T-helper 1 cell treated with Interleukin-12 subunit alpha and Interleukin-12 subunit beta and Interleukin-4 antibody, amounts not matched to agents 30 μg/mL and 1 μg/mL, for 36 hours (primary cell): ENCODE data around the gene CD46.

ENCODE experiments used
- H3K27ac Mint-ChIP-seq: one replicate; pipeline ENCODE4 v1.8.0; 2021; ENCODE audit warnings: mild to moderate bottlenecking, mixed read lengths
- H3K27me3 Mint-ChIP-seq: one replicate; pipeline ENCODE4 v1.8.0; 2021; ENCODE audit warnings: low read depth, mixed read lengths
- H3K36me3 Mint-ChIP-seq: one replicate; pipeline ENCODE4 v1.8.0; 2021; ENCODE audit warnings: low read depth, mixed read lengths
- H3K4me1 Mint-ChIP-seq: one replicate; pipeline ENCODE4 v1.8.0; 2021; ENCODE audit warnings: low read depth, mixed read lengths
- H3K4me3 Mint-ChIP-seq: one replicate; pipeline ENCODE4 v1.8.0; 2021; ENCODE audit warnings: mild to moderate bottlenecking, moderate library complexity, mixed read lengths
- H3K9me3 Mint-ChIP-seq: one replicate; pipeline ENCODE4 v1.8.0; 2021; ENCODE audit warnings: mixed read lengths

CD46 gene

GRCh38 chr1:207822124-207822601, 70.3 kb downstream of the CD46 start:
- Mint-ChIP-seq H3K27me3 (peaks cover 4% of the 10 kb centered on the region), H3K4me1 (peaks cover 67% of the 10 kb centered on the region), H3K36me3 (peaks cover 28% of the 10 kb centered on the region), H3K9me3 (no peaks in the 10 kb centered on the region), H3K4me3 (peak overlapping the region; percentile 88), H3K27ac (peak overlapping the region; percentile 12)

DNA sequence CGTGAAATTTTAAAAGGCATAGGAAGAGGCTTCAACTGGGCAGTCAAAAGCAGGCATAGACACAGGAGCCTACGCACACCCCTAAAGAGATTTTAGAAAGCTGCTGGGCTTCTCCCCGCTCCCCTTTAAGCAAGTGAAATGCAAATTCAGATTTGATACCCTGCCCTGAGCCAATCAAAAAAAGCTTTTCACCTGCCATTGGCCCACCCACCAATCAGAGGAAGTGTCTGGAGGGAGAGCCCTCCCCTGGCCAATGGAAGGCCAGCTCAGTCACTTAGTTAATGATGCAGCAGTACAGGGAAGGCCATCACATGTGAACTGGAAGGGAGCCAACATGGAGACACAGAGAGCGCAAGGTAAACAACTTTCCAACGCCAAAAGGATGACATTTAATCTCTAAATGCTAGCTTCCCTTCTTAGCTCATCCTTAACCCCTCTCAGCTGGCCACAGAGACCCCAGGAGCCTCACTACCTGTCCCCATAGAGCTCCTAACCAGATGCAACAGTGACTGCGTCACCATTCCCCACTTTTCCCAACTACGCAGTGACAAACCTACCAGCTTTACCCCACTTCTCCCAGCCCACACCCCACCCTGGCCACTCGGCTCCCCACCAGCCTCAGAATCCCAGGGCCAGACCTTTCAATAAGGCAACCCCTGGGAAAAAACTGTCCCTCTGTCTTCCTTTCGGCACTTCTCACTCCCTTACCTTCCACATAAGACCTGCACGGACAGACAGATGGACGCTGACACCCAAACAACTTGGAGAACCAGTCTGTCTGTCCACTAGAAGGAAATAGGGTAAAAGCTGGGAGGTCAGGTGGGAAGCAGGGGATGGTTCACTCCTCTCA, 71.0 kb downstream of the CD46 start:
- Mint-ChIP-seq H3K27me3 (peaks cover 4% of the 10 kb centered on the region), H3K9me3 (no peaks in the 10 kb centered on the region), H3K4me1 (peaks cover 68% of the 10 kb centered on the region), H3K4me3 (peak overlapping the region; percentile 88), H3K36me3 (peaks cover 22% of the 10 kb centered on the region), H3K27ac (peak overlapping the region; percentile 99)

DNA sequence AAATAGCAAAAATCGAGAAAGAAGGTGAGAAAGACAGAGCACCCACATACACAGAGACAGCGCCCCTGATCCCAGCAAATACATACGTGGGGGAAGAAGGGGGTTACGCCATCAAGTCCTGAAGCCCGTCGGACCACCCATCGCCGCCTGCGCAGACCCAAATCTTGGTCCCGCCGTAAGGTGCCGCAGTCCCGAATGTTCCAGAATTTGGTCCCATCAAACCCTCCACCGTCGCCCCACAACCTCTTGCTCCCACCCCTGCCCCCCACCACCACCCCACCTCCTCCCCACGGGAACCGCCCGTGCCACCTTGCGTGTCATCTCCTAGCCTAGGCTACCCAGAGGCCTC, 71.7 kb downstream of the CD46 start:
- H3K4me3 Mint-ChIP-seq = peak overlapping the region; percentile 88
- no peaks in the 10 kb centered on the region for H3K9me3 Mint-ChIP-seq
- H3K27me3 Mint-ChIP-seq = peaks cover 4% of the 10 kb centered on the region
- H3K27ac Mint-ChIP-seq = peak overlapping the region; percentile 99
- H3K36me3 Mint-ChIP-seq = peaks cover 20% of the 10 kb centered on the region
- H3K4me1 Mint-ChIP-seq = peaks cover 72% of the 10 kb centered on the region

GRCh38 chr1:207823880-207824566, 72.2 kb downstream of the CD46 start:
- Mint-ChIP-seq H3K27ac (peak overlapping the region; percentile 99), H3K4me3 (peak overlapping the region; percentile 88), H3K4me1 (peaks cover 78% of the 10 kb centered on the region), H3K27me3 (peaks cover 4% of the 10 kb centered on the region), H3K36me3 (peaks cover 20% of the 10 kb centered on the region), H3K9me3 (no peaks in the 10 kb centered on the region)

GRCh38 chr1:207824691-207825408, 73.0 kb downstream of the CD46 start:
- Mint-ChIP-seq H3K4me3 (peak overlapping the region; percentile 88), H3K27ac (peak overlapping the region; percentile 99), H3K27me3 (peaks cover 4% of the 10 kb centered on the region), H3K9me3 (no peaks in the 10 kb centered on the region), H3K36me3 (peaks cover 17% of the 10 kb centered on the region), H3K4me1 (peaks cover 77% of the 10 kb centered on the region)

GRCh38 chr1:207825409-207825695, 73.5 kb downstream of the CD46 start:
- H3K4me3 Mint-ChIP-seq = peak overlapping the region; percentile 88
- H3K9me3 Mint-ChIP-seq = no peaks in the 10 kb centered on the region
- peaks cover 80% of the 10 kb centered on the region for H3K4me1 Mint-ChIP-seq
- H3K27me3 Mint-ChIP-seq = peaks cover 4% of the 10 kb centered on the region
- H3K36me3 Mint-ChIP-seq = peaks cover 19% of the 10 kb centered on the region
- peak overlapping the region; percentile 99 for H3K27ac Mint-ChIP-seq

- H3K27ac Mint-ChIP-seq = peak overlapping the region; percentile 99
- peaks cover 80% of the 10 kb centered on the region for H3K4me1 Mint-ChIP-seq
- peaks cover 19% of the 10 kb centered on the region for H3K36me3 Mint-ChIP-seq
- peak overlapping the region; percentile 88 for H3K4me3 Mint-ChIP-seq
- no peaks in the 10 kb centered on the region for H3K9me3 Mint-ChIP-seq
- H3K27me3 Mint-ChIP-seq = peaks cover 4% of the 10 kb centered on the region
Measured at GRCh38 chr1:207825719-207826556, 74.1 kb downstream of the CD46 start.

DNA sequence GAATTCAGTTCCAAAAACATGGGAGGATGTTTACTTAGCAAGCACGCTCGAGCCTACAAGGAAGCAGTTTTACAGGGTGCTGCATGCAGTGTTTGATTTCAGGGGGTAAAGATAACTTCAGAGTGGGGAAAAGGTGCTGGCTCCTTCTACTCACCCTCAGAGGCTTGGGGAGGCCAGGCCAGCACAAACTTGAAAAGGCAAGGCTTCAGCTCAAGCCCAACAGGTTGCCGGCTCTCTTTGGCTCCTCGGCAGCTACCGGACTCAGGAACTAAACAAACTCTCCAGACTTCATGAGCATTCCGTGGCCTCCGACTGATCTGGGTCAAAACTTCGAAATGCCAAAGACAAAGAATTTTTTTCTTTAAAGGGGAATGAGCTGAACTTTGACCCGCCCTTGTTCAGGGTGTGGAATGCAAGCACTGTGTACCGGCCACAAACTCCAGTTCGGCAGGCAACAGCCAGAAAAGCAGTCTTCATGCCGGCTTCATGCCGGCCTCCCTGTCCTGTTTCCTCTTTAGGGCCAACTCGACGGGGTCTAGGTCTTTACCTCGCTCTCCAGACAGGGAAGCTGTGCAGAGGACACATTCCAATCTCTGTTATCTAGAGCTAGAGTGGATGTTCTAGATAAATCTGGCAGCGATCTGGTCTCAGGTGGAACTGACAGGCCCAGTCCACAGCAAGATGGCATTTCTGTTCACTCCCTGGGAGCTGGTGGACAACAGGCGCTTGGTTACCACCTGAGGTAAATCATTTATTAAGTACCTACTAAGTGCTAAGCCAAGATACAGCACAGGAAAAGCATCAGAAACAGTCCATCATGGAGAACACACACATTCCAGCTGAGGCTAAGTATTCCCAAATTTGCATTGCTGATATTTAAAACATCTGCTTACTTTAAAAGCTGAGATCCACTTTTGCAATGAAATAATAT, 75.0 kb downstream of the CD46 start:
- Mint-ChIP-seq H3K27me3 (peaks cover 4% of the 10 kb centered on the region), H3K4me1 (peaks cover 86% of the 10 kb centered on the region), H3K27ac (peak overlapping the region; percentile 99), H3K36me3 (peaks cover 21% of the 10 kb centered on the region), H3K4me3 (peak overlapping the region; percentile 88), H3K9me3 (no peaks in the 10 kb centered on the region)

- Mint-ChIP-seq H3K27ac (peak overlapping the region; percentile 99), H3K36me3 (peaks cover 23% of the 10 kb centered on the region), H3K4me1 (peaks cover 87% of the 10 kb centered on the region), H3K4me3 (no peak overlapping the region), H3K27me3 (peaks cover 4% of the 10 kb centered on the region), H3K9me3 (no peaks in the 10 kb centered on the region)
Measured at GRCh38 chr1:207827488-207827830, 75.6 kb downstream of the CD46 start.

GRCh38 chr1:207828046-207828445, 76.2 kb downstream of the CD46 start:
- Mint-ChIP-seq H3K36me3 (peaks cover 26% of the 10 kb centered on the region), H3K4me3 (peak overlapping the region; percentile 37), H3K27me3 (peaks cover 4% of the 10 kb centered on the region), H3K9me3 (no peaks in the 10 kb centered on the region), H3K27ac (peak overlapping the region; percentile 78), H3K4me1 (peaks cover 85% of the 10 kb centered on the region)

- peak overlapping the region; percentile 37 for H3K4me3 Mint-ChIP-seq
- H3K27me3 Mint-ChIP-seq = peaks cover 4% of the 10 kb centered on the region
- H3K36me3 Mint-ChIP-seq = peaks cover 26% of the 10 kb centered on the region
- H3K4me1 Mint-ChIP-seq = peaks cover 85% of the 10 kb centered on the region
- H3K9me3 Mint-ChIP-seq = no peaks in the 10 kb centered on the region
- peak overlapping the region; percentile 78 for H3K27ac Mint-ChIP-seq
Measured at GRCh38 chr1:207828485-207829158, 76.8 kb downstream of the CD46 start.

DNA sequence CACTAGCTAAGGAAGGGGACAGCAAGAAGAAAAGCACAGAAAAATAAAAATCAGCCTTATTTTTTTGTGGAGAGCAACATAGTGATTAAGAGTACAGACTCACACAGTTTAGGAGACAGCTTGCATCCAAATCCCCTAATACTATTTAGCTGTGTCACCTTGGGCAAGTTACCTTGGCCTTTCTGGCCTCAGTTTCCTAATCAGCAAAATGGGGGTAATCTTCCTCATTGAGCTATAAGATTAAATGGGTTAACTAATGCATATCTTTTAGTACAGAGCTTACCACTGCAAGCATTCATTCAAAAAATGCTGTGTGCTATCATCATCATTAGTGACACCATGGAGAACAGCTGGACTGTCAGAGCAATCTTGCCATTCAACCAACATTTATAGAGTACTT, 77.7 kb downstream of the CD46 start:
- Mint-ChIP-seq H3K4me1 (peaks cover 83% of the 10 kb centered on the region), H3K9me3 (no peaks in the 10 kb centered on the region), H3K36me3 (peaks cover 18% of the 10 kb centered on the region), H3K4me3 (no peak overlapping the region), H3K27ac (no peak overlapping the region), H3K27me3 (no peaks in the 10 kb centered on the region)

DNA sequence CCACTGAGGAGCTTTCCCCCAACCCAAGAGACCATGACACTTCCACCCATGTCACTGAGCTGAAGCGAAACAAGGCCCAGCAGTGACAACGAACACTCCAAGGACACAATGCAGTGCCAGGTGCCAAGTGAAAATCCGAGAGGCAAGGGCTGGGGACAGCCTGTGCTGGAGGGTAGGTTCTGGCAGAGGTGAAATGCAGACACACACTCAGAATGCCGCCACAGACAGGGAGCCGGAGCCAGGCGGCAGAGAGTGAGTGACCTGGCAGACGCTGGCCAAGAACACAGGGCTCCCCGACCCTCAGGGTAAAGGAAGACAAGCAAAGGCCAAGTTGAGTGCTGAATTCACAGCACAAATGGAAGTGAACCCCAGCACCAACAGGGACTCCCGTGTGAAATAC, 78.9 kb downstream of the CD46 start:
- H3K27me3 Mint-ChIP-seq = no peaks in the 10 kb centered on the region
- H3K4me3 Mint-ChIP-seq = no peak overlapping the region
- H3K4me1 Mint-ChIP-seq = peaks cover 79% of the 10 kb centered on the region
- H3K36me3 Mint-ChIP-seq = peaks cover 18% of the 10 kb centered on the region
- H3K9me3 Mint-ChIP-seq = no peaks in the 10 kb centered on the region
- H3K27ac Mint-ChIP-seq = peak overlapping the region; percentile 89
